HG03108 (cell line): ENCODE measurements around the gene NLRC3.
"Not testable (repeated sequence)": the region's sequence is repeated elsewhere in the genome, so short reads cannot be mapped to it uniquely, and the experiment has no call there.

ENCODE experiments used
- ATAC-seq: cut with Tn5 transposase; IDR thresholded peaks from one replicate; pipeline ENCODE4 v1.9.1; 2021; ENCODE audit warnings: moderate library complexity; ENCODE audit not compliant: unreplicated experiment

NLRC3 gene

DNA sequence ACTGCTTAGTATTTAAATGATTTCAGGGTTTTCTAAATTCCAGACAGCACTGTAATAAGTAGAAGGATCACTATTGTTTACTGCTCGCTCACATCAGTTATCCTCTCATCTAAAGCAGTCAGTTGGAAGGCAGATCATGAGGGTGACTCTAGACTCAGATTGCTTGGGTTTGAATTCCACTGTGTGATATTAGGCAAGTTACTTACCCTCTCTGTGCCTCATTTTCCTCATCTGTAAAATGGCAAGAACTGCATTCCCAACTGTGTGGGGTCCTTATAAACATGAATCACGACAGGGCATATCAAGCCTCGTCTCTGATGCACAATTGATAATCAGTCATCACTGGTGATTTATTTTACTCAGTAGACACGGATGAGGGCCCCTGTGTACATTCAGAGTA, 61.3 kb downstream of the NLRC3 start:
- no peak for ATAC-seq

GRCh38 chr16:3514621-3515020, 62.6 kb downstream of the NLRC3 start:
- ATAC-seq = no peak

- ATAC-seq = no peak
Measured at GRCh38 chr16:3513892-3514583, 63.2 kb downstream of the NLRC3 start.

DNA sequence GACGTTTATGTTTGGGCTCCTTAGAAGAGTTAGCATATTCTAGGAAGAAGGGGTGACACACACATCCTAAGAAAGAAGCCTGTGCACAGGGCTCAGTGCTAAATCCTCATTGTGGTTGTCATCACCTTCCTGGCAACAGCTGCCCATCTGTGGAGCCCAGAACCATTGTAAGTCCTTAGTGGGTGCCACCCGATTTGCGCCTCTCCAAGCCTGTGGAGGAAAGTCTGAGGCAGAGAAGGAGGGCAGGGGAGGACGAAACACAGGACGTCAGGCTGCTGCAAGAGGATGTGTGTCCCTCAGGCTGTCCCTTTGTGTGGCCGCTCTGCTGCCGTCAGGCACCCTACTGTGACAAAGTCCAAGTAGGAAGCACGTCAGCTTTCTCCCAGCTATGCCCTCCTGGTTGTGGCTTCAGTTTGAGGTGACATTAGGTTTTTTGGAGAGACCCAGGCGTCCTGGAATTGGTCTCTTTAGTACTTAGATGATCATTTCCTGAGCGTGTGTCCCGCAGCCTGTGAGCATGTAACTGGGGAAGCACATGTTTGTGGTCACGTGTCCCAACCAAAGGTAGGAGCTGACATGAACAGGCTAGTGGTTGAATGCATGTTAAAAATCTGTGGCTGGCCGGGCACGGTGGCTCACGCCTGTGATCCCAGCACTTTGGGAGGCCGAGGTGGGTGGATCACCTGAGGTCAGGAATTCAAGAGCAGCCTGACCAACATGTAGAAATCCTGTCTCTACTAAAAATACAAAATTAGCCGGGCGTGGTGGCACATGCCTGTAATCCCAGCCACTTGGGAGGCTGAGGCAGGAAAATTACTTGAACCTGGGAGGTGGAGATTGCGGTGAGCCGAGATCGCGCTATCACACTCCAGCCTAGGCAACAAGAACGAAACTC, 65.7 kb downstream of the NLRC3 start:
- ATAC-seq = no peak

GRCh38 chr16:3510416-3510815, 66.8 kb downstream of the NLRC3 start:
- ATAC-seq = no peak

DNA sequence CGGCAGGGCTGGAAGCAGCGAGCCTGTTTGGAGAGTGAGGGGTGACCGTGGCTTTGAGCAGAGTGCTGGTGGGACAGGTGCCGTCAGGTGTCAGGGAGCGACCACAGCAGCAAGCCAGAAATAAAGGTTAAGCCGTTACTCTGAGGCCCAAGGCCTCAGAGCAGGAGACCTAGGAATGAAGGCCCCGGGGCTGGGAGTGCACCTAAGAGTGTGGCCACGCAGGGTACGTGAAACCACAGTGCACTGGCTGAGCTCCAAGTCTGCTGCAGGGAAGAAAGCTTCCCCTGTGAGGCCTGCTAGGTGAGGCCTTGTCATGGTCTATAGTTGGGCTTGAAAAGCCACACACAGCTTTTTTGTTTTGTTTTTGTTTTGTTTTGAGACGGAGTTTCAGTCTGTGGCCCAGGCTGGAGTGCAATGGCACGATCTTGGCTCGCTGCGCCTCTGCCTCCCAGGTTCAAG, 67.7 kb downstream of the NLRC3 start:
- ATAC-seq = peak; percentile 56

- no peak for ATAC-seq
Measured at GRCh38 chr16:3508736-3509135, 68.5 kb downstream of the NLRC3 start.

GRCh38 chr16:3503523-3503922, 73.7 kb downstream of the NLRC3 start:
- ATAC-seq = no peak

DNA sequence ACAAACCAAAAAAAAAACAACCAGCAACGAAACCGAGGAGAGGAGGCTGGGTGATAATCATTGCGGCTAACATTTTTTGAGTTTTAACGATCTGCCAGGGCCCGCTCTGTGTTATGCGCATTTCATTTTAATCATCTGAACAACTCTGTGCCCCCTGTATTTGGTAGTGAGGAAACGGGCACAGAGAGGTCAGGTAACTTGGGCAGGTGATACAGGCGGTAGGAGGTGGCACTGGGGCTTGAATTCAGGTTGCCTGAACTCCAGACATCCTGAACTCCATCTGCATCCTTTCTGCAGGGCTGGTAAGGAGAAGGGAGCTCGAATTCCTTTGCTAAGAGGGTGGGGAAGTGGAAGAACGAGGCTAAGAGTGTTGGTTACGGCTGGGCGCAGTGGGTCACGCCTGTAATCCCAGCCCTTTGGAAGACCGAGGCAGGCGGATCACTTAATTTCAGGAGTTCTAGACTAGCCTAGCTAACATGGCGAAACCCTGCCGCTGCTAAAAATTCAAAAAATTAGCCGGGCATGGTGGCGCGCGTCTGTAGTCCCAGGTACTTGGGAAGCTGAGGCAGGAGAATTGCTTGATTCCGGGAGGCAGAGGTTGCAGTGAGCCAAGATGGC, 75.3 kb downstream of the NLRC3 start:
- ATAC-seq = no peak

DNA sequence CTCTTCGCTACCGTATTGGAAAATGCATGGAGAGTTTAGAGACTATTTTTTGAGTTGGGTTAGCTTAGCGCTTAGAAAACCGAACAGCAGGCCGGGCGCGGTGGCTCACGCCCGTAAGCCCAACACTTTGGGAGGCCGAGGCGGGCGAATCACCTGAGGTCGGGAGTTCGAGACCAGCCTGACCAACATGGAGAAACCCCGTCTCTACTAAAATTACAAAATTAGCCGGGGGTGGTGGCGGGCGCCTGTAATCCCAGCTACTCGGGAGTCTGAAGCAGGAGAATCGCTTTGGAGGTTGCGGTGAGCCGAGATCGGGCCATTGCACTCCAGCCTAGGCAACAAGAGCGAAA, 75.8 kb downstream of the NLRC3 start:
- not testable (repeated sequence) for ATAC-seq

GRCh38 chr16:3498988-3499387, 78.2 kb downstream of the NLRC3 start:
- ATAC-seq = no peak

DNA sequence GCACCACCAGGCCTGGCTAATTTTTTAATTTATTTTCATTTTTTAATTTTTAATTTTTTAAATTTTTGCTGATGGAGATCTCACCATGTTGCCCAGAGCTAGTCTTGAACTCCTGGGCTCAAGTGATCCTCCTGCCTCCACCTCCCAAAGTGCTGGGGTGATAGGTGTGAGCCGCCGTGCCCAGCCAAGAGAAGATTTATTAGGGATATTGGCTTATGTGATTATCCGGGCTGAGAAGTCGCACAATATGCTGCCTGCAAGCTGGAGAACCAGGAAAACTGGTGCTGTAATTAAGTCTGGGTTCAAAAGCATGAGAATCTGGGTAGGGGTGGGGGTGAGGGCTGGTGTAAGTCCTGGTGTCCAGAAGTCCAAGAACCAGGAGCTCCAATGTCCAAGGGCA, 79.4 kb downstream of the NLRC3 start:
- ATAC-seq = no peak

- no peak for ATAC-seq
Measured at GRCh38 chr16:3496386-3496785, 80.8 kb downstream of the NLRC3 start.

GRCh38 chr16:3495176-3495575, 82.0 kb downstream of the NLRC3 start, which contains the start of gene C16orf90:
Gene C16orf90 (minus strand): TSS chr16:3495489. CDS start chr16:3495421, 68 bp downstream.
- ATAC-seq = no peak

DNA sequence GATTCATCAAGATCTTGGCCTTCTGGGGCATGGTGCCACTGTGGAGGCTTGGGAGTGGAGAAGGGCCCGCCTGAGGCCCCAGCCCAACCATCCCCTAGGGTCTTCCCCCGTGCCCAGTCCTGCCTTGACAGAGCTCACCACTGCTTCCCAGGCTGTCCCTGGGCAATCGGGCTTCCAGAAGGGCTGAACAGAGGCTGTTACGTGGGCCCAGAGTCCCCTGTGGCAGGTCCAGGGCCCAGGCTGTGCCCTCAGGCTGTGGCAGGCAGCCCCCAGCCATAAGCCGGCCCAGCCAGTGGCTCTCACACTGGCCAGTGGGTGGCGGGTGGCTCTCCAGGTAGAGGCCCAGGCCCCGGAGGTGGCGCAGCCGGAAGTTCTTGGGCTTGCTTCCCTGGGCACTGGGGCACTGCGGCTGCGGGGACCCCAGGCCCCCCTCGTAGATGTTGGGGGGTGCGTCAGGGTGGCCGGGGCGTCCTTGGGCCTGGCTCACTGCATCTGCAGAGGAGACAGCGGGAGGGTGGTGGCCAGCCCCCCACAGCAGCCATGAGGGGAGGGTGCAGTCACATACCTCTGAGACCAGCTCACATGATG, 82.7 kb downstream of the NLRC3 start:
- no peak for ATAC-seq

DNA sequence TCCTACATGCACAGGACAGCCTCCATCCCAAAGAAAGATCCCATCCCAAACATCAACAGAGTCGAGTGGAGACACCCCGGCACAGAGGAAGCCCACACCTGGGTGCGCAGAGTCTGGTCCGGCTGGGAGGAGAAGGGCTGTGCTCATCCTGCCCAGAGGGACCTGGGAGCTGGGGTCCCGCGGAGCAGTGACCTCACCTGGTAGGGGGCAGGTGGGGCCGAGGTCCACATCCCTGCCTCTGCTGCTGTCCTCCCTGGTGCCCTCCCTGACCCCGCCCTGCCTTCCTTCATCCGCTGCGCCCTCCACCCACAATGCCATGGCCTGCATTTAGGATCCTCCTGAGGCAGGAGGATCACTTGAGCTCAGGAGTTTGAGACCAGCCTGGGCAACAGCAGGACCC, 84.8 kb downstream of the NLRC3 start:
- no peak for ATAC-seq

- ATAC-seq = no peak
Measured at GRCh38 chr16:3490911-3491629, 86.1 kb downstream of the NLRC3 start.
